Loucy (cell line): Measurements from ENCODE around the gene INAFM2.

ENCODE experiments used
- H2AFZ ChIP-seq: fragments of 200-600 bp; sonication (generic); 2 replicates; pipeline ENCODE4 v1.6.0; 2016; ENCODE audit warnings: antibody characterized with exemption, mild to moderate bottlenecking, low read length, moderate library complexity
- H3F3A ChIP-seq: fragments of 200-600 bp; 2 replicates; pipeline ENCODE4 v1.6.0; 2016; ENCODE audit warnings: antibody characterized with exemption, low read depth, mild to moderate bottlenecking
- H3K27me3 ChIP-seq: fragments of 200-600 bp; sonication (generic); 2 replicates; pipeline ENCODE4 v1.6.1; 2014; ENCODE audit warnings: low read length, mild to moderate bottlenecking; ENCODE audit not compliant: insufficient read depth, poor library complexity, severe bottlenecking
- H3K36me3 ChIP-seq: fragments of 200-600 bp; sonication (generic); 2 replicates; pipeline ENCODE4 v1.6.1; 2016; ENCODE audit warnings: low read length; ENCODE audit not compliant: insufficient read depth
- H3K4me1 ChIP-seq: fragments of 200-600 bp; sonication (generic); 2 replicates; pipeline ENCODE4 v1.5.1; 2014; ENCODE audit warnings: low read length, mild to moderate bottlenecking; ENCODE audit not compliant: insufficient read depth, poor library complexity, severe bottlenecking
- H3K4me2 ChIP-seq: fragments of 200-600 bp; sonication (generic); 2 replicates; pipeline ENCODE4 v1.6.0; 2014; ENCODE audit warnings: antibody characterized with exemption, low read length, low read depth, mild to moderate bottlenecking; ENCODE audit not compliant: poor library complexity, severe bottlenecking
- H3K4me3 ChIP-seq: fragments of 200-600 bp; sonication (generic); 2 replicates; pipeline ENCODE4 v1.5.1; 2014; ENCODE audit warnings: low read length, mild to moderate bottlenecking, mixed read lengths; ENCODE audit not compliant: poor library complexity, severe bottlenecking
- H3K79me2 ChIP-seq: fragments of 200-600 bp; sonication (generic); 2 replicates; pipeline ENCODE4 v1.6.1; 2014; ENCODE audit warnings: low read length; ENCODE audit not compliant: insufficient read depth
- H3K9ac ChIP-seq: fragments of 200-600 bp; sonication (generic); 2 replicates; pipeline ENCODE4 v1.6.0; 2014; ENCODE audit warnings: mild to moderate bottlenecking, low read depth, low read length, moderate library complexity; ENCODE audit not compliant: poor library complexity, severe bottlenecking
- H3K9me2 ChIP-seq: fragments of 200-600 bp; sonication (generic); replicated peaks from 2 replicates; pipeline ENCODE4 v1.6.1; 2016; ENCODE audit warnings: low read depth, low read length, mixed read lengths
- H3K9me3 ChIP-seq: fragments of 200-600 bp; sonication (generic); 2 replicates; pipeline ENCODE4 v1.6.1; 2014; ENCODE audit warnings: mild to moderate bottlenecking, antibody characterized with exemption, low read length, low read depth; ENCODE audit not compliant: insufficient read depth
- H4K20me1 ChIP-seq: fragments of 200-600 bp; sonication (generic); 2 replicates; pipeline ENCODE4 v1.6.0; 2014; ENCODE audit warnings: antibody characterized with exemption, low read length, mild to moderate bottlenecking; ENCODE audit not compliant: insufficient read depth, poor library complexity, severe bottlenecking
- CTCF ChIP-seq: fragments of 200-600 bp; sonication (generic); conservative IDR thresholded peaks from 2 replicates; pipeline ENCODE4 v1.5.1; 2014; ENCODE audit warnings: mild to moderate bottlenecking, antibody characterized with exemption, low read length
- EZH2phosphoT487 ChIP-seq: fragments of 200-600 bp; IDR thresholded peaks from 2 replicates; pipeline ENCODE4 v1.6.1; 2018; ENCODE audit warnings: antibody characterized with exemption, mild to moderate bottlenecking, moderate library complexity, borderline replicate concordance

Gene INAFM2

GRCh38 chr15:40366457-40367370 is 43.2 kb downstream of the INAFM2 start:
- H3K79me2 ChIP-seq: no peaks in the 10 kb centered on the region
- H3K27me3 ChIP-seq: no peaks in the 10 kb centered on the region
- H3K4me2 ChIP-seq: peak overlapping the region; percentile 80
- H3K4me3 ChIP-seq: peak overlapping the region; percentile 68
- TF ChIP-seq CTCF (no peak), EZH2phosphoT487 (no peak)
- H4K20me1 ChIP-seq: no peaks in the 10 kb centered on the region
- no peaks in the 10 kb centered on the region for H3F3A ChIP-seq
- H3K9ac ChIP-seq: peak overlapping the region; percentile 59
- H3K36me3 ChIP-seq: no peaks in the 10 kb centered on the region
- H3K9me2 ChIP-seq: no peaks in the 10 kb centered on the region
- H2AFZ ChIP-seq: no peak overlapping the region
- peaks cover 13% of the 10 kb centered on the region for H3K4me1 ChIP-seq
- no peaks in the 10 kb centered on the region for H3K9me3 ChIP-seq

DNA sequence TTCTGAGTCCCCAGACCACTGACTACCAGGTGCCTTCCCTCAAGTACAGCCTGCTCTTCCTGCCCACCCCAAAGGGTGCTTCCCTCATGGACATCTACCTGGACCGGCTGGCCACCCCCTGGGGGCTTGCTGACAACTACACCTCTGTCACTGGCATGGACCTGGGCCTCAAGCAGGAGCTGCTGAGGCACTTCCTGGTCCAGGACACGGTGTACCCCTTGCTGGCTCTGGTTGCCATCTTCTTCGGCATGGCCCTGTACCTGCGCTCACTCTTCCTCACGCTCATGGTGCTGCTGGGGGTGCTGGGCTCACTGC is 43.8 kb downstream of the INAFM2 start:
- Histone ChIP-seq H2AFZ (peak overlapping the region; percentile 90), H3K4me2 (peak overlapping the region; percentile 80), H3K9ac (peak overlapping the region; percentile 59), H3F3A (no peaks in the 10 kb centered on the region), H3K9me2 (no peaks in the 10 kb centered on the region), H3K9me3 (no peaks in the 10 kb centered on the region), H3K36me3 (no peaks in the 10 kb centered on the region), H3K4me3 (peak overlapping the region; percentile 68), H3K4me1 (peaks cover 13% of the 10 kb centered on the region), H3K27me3 (no peaks in the 10 kb centered on the region), H3K79me2 (no peaks in the 10 kb centered on the region), H4K20me1 (no peaks in the 10 kb centered on the region)
- TF ChIP-seq EZH2phosphoT487: no peak
- TF ChIP-seq CTCF: no peak

DNA sequence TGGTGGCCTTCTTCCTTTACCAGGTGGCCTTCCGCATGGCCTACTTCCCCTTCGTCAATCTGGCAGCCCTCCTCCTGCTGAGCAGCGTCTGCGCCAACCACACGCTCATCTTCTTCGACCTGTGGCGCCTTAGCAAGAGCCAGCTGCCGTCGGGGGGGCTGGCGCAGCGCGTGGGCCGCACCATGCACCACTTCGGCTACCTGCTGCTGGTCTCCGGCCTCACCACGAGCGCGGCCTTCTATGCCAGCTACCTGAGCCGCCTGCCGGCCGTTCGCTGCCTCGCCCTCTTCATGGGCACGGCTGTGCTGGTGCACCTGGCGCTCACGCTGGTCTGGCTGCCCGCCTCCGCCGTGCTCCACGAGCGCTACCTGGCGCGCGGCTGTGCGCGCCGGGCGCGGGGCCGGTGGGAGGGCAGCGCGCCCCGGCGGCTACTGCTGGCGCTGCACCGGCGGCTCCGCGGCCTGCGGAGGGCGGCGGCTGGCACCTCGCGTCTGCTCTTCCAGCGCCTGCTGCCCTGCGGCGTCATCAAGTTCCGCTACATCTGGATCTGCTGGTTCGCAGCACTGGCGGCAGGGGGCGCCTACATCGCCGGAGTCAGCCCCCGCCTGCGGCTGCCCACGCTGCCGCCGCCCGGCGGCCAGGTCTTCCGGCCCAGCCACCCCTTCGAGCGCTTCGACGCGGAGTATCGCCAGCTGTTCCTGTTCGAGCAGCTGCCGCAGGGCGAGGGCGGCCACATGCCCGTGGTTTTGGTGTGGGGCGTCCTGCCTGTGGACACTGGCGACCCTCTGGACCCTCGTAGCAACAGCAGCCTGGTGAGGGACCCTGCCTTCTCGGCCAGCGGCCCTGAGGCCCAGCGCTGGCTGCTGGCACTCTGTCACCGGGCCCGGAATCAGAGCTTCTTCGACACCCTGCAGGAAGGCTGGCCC is 44.5 kb downstream of the INAFM2 start:
- Histone ChIP-seq H3K9me2 (no peaks in the 10 kb centered on the region), H3F3A (no peaks in the 10 kb centered on the region), H3K36me3 (no peaks in the 10 kb centered on the region), H3K4me3 (peak overlapping the region; percentile 68), H3K9ac (peak overlapping the region; percentile 60), H3K9me3 (no peaks in the 10 kb centered on the region), H2AFZ (peak overlapping the region; percentile 90), H3K4me1 (peaks cover 13% of the 10 kb centered on the region), H3K79me2 (no peaks in the 10 kb centered on the region), H3K27me3 (no peaks in the 10 kb centered on the region), H4K20me1 (no peaks in the 10 kb centered on the region), H3K4me2 (peak overlapping the region; percentile 80)
- TF ChIP-seq EZH2phosphoT487 (no peak), CTCF (peak; percentile 83)
